GM10266 (cell line): ENCODE measurements around the gene LRRFIP2.

ENCODE experiments used
- DNase-seq: peaks from one replicate; pipeline ENCODE4 v3.0.0; 2012; ENCODE audit errors: extremely low spot score
- CTCF ChIP-seq: IDR thresholded peaks from 2 replicates; pipeline ENCODE4 v1.5.1; 2012; ENCODE audit warnings: mild to moderate bottlenecking, low read depth; ENCODE audit not compliant: control insufficient read depth, insufficient read depth; ENCODE audit errors: missing control alignments

The LRRFIP2 gene

GRCh38 chr3:37015642-37016041 lies 158.7 kb downstream of the LRRFIP2 start:
- no peak for TF ChIP-seq CTCF
- DNase-seq = no peak

- DNase-seq = no peak
- no peak for TF ChIP-seq CTCF
Measured at GRCh38 chr3:37014620-37015019, 159.8 kb downstream of the LRRFIP2 start.
